ENCODE results near the gene ARL5C. TPM values are rescaled to one million over a fixed set of nuclear protein-coding genes. Genes with fewer than 3 reads are reported as not detected.

Gene ARL5C
- total RNA-seq, 1 donor from 2014 or later, result not detected

GRCh38 chr17:39186481-39187002 is 20.6 kb upstream of the ARL5C start:
- TF ChIP-seq EZH2 (IDR thresholded peaks at IDR 0.05; ENCODE audit: insufficient read depth, low read length) (no peak), CTCF (IDR thresholded peaks at IDR 0.05; ENCODE audit: insufficient read depth, low read depth, low read length) (no peak)
- Histone ChIP-seq H3K27me3 (ENCODE audit: insufficient read depth, low read length) (no peaks in the 10 kb centered on the region), H3K9me3 (ENCODE audit: insufficient read depth, low read depth, low read length) (no peaks in the 10 kb centered on the region), H3K9ac (ENCODE audit: low read length) (no peak overlapping the region), H3K4me1 (ENCODE audit: insufficient read depth, low read length) (no peaks in the 10 kb centered on the region), H3K4me2 (ENCODE audit: low read length) (no peak overlapping the region), H4K20me1 (ENCODE audit: insufficient read depth, low read length) (peaks cover 19% of the 10 kb centered on the region), H3K27ac (ENCODE audit: low read depth, low read length) (no peak overlapping the region), H3K79me2 (ENCODE audit: insufficient read depth, low read length) (no peaks in the 10 kb centered on the region), H3K4me3 (ENCODE audit: insufficient read depth, low read depth, low read length) (no peak overlapping the region), H3K36me3 (ENCODE audit: insufficient read depth, low read length) (peaks cover 18% of the 10 kb centered on the region), H2AFZ (ENCODE audit: low read depth, low read length) (no peak overlapping the region)
- DNase-seq (ENCODE audit: low read depth) (no peak), FAIRE-seq (no peak)
- Mint-ChIP-seq H3K27me3 (ENCODE audit: low read depth, unreplicated experiment) (no peaks in the 10 kb centered on the region), H3K4me1 (ENCODE audit: low read depth, unreplicated experiment) (no peaks in the 10 kb centered on the region), H3K4me3 (ENCODE audit: unreplicated experiment) (no peak overlapping the region), H3K27ac (ENCODE audit: unreplicated experiment) (no peak overlapping the region), H3K36me3 (ENCODE audit: low read depth, unreplicated experiment) (peaks cover 31% of the 10 kb centered on the region), H3K9me3 (ENCODE audit: unreplicated experiment) (peaks cover 4% of the 10 kb centered on the region)

- Histone ChIP-seq H3K4me2 (ENCODE audit: low read length) (no peak overlapping the region), H3K79me2 (ENCODE audit: insufficient read depth, low read length) (no peaks in the 10 kb centered on the region), H3K4me3 (ENCODE audit: insufficient read depth, low read depth, low read length) (no peak overlapping the region), H3K27me3 (ENCODE audit: insufficient read depth, low read length) (no peaks in the 10 kb centered on the region), H3K36me3 (ENCODE audit: insufficient read depth, low read length) (peaks cover 19% of the 10 kb centered on the region), H3K27ac (ENCODE audit: low read depth, low read length) (no peak overlapping the region), H3K9me3 (ENCODE audit: insufficient read depth, low read depth, low read length) (no peaks in the 10 kb centered on the region), H4K20me1 (ENCODE audit: insufficient read depth, low read length) (peaks cover 25% of the 10 kb centered on the region), H3K9ac (ENCODE audit: low read length) (no peak overlapping the region), H3K4me1 (ENCODE audit: insufficient read depth, low read length) (peaks cover 2% of the 10 kb centered on the region), H2AFZ (ENCODE audit: low read depth, low read length) (no peak overlapping the region)
- H3K27me3 Mint-ChIP-seq (ENCODE audit: low read depth, unreplicated experiment), result no peaks in the 10 kb centered on the region
- H3K4me3 Mint-ChIP-seq (ENCODE audit: unreplicated experiment), result no peak overlapping the region
- no peaks in the 10 kb centered on the region for H3K4me1 Mint-ChIP-seq (ENCODE audit: low read depth, unreplicated experiment)
- TF ChIP-seq CTCF (IDR thresholded peaks at IDR 0.05; ENCODE audit: insufficient read depth, low read depth, low read length) (no peak), EZH2 (IDR thresholded peaks at IDR 0.05; ENCODE audit: insufficient read depth, low read length) (no peak)
- DNase-seq (ENCODE audit: low read depth) (no peak), FAIRE-seq (no peak)
- peaks cover 35% of the 10 kb centered on the region for H3K36me3 Mint-ChIP-seq (ENCODE audit: low read depth, unreplicated experiment)
- H3K27ac Mint-ChIP-seq (ENCODE audit: unreplicated experiment), result no peak overlapping the region
- H3K9me3 Mint-ChIP-seq (ENCODE audit: unreplicated experiment), result peaks cover 4% of the 10 kb centered on the region
These were observed 17.8 kb upstream of the ARL5C start for GRCh38 chr17:39183720-39184119.

GRCh38 chr17:39183045-39183444 is 17.1 kb upstream of the ARL5C start:
- H3K27ac Mint-ChIP-seq (ENCODE audit: unreplicated experiment), result no peak overlapping the region

More at GRCh38 chr17:39183045-39183444, 17.1 kb upstream of the ARL5C start:
- Histone ChIP-seq H3K27ac (ENCODE audit: low read depth, low read length) (no peak overlapping the region), H3K9me3 (ENCODE audit: insufficient read depth, low read depth, low read length) (no peaks in the 10 kb centered on the region), H3K4me2 (ENCODE audit: low read length) (no peak overlapping the region), H3K9ac (ENCODE audit: low read length) (no peak overlapping the region), H3K4me3 (ENCODE audit: insufficient read depth, low read depth, low read length) (no peak overlapping the region), H3K4me1 (ENCODE audit: insufficient read depth, low read length) (peaks cover 3% of the 10 kb centered on the region), H3K27me3 (ENCODE audit: insufficient read depth, low read length) (no peaks in the 10 kb centered on the region), H4K20me1 (ENCODE audit: insufficient read depth, low read length) (peaks cover 29% of the 10 kb centered on the region), H2AFZ (ENCODE audit: low read depth, low read length) (no peak overlapping the region), H3K36me3 (ENCODE audit: insufficient read depth, low read length) (peaks cover 17% of the 10 kb centered on the region), H3K79me2 (ENCODE audit: insufficient read depth, low read length) (no peaks in the 10 kb centered on the region)
- FAIRE-seq (no peak), DNase-seq (ENCODE audit: low read depth) (no peak)
- Mint-ChIP-seq H3K4me1 (ENCODE audit: low read depth, unreplicated experiment) (no peaks in the 10 kb centered on the region), H3K27me3 (ENCODE audit: low read depth, unreplicated experiment) (no peaks in the 10 kb centered on the region), H3K9me3 (ENCODE audit: unreplicated experiment) (peaks cover 4% of the 10 kb centered on the region), H3K4me3 (ENCODE audit: unreplicated experiment) (no peak overlapping the region), H3K36me3 (ENCODE audit: low read depth, unreplicated experiment) (peaks cover 36% of the 10 kb centered on the region)
- TF ChIP-seq CTCF (IDR thresholded peaks at IDR 0.05; ENCODE audit: insufficient read depth, low read depth, low read length), result no peak
- no peak for TF ChIP-seq EZH2 (IDR thresholded peaks at IDR 0.05; ENCODE audit: insufficient read depth, low read length)
